Activated T-cell treated with anti-CD3 and anti-CD28 coated beads, Interleukin-2, amount 50 U/mL, for 24 hours (primary cell): ENCODE results near the gene PLBD2.

Source experiments
- DNase-seq: peaks from one replicate; pipeline ENCODE4 v3.0.0-alpha.2; 2020
- H3K27ac Mint-ChIP-seq: 2 replicates; pipeline ENCODE4 v1.8.0; 2020; ENCODE audit warnings: mild to moderate bottlenecking, mixed read lengths
- H3K27me3 Mint-ChIP-seq: 2 replicates; pipeline ENCODE4 v1.8.0; 2020; ENCODE audit warnings: mixed read lengths
- H3K36me3 Mint-ChIP-seq: 2 replicates; pipeline ENCODE4 v1.8.0; 2020; ENCODE audit warnings: low read depth, mixed read lengths
- H3K4me1 Mint-ChIP-seq: 2 replicates; pipeline ENCODE4 v1.8.0; 2020; ENCODE audit warnings: low read depth, mixed read lengths
- H3K4me3 Mint-ChIP-seq: 2 replicates; pipeline ENCODE4 v1.8.0; 2020; ENCODE audit warnings: mild to moderate bottlenecking, moderate library complexity, mixed read lengths
- H3K9me3 Mint-ChIP-seq: 2 replicates; pipeline ENCODE4 v1.8.0; 2020; ENCODE audit warnings: mixed read lengths

Gene PLBD2, protein sequence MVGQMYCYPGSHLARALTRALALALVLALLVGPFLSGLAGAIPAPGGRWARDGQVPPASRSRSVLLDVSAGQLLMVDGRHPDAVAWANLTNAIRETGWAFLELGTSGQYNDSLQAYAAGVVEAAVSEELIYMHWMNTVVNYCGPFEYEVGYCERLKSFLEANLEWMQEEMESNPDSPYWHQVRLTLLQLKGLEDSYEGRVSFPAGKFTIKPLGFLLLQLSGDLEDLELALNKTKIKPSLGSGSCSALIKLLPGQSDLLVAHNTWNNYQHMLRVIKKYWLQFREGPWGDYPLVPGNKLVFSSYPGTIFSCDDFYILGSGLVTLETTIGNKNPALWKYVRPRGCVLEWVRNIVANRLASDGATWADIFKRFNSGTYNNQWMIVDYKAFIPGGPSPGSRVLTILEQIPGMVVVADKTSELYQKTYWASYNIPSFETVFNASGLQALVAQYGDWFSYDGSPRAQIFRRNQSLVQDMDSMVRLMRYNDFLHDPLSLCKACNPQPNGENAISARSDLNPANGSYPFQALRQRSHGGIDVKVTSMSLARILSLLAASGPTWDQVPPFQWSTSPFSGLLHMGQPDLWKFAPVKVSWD

DNA sequence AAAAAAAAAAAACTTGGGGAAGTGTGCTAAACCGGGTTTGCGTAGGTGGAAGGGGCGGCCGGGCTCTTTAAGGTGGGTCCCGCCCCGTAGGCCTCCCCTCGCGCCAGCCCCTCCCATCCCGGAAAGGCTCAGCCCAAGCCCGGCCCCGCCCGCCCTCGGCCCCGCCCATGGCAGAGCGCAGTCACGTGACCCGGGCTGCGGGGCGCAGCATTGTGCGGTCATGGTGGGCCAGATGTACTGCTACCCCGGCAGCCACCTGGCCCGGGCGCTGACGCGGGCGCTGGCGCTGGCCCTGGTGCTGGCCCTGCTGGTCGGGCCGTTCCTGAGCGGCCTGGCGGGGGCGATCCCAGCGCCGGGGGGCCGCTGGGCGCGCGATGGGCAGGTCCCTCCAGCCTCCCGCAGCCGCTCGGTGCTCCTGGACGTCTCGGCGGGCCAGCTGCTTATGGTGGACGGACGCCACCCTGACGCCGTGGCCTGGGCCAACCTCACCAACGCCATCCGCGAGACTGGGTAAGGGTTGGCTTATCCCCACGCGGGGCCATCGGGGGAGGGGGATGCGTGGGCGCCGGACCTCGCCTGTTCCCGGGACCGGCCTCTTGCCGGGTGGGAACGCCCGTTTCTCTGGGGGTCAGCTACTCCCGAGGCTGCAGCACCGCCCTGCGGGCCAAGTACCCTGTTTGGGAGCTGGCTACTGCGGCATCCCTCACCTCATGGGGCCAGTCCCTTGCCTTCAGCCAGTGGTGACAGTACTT is at the start of gene PLBD2:
TSS of gene PLBD2 (plus strand) at position 207 of the 752 bp plus-strand sequence. CDS start at position 221, 14 bp downstream.
- peaks cover 13% of the 10 kb centered on the region for H3K36me3 Mint-ChIP-seq
- peak within 1 kb of the TSS; percentile 84 for H3K4me3 Mint-ChIP-seq
- peaks cover 21% of the 10 kb centered on the region for H3K4me1 Mint-ChIP-seq
- DNase-seq, result peak; percentile 94
- peak within 1 kb of the TSS; percentile 92 for H3K27ac Mint-ChIP-seq
- H3K9me3 Mint-ChIP-seq, result no peaks in the 10 kb centered on the region
- H3K27me3 Mint-ChIP-seq, result no peaks in the 10 kb centered on the region

DNA sequence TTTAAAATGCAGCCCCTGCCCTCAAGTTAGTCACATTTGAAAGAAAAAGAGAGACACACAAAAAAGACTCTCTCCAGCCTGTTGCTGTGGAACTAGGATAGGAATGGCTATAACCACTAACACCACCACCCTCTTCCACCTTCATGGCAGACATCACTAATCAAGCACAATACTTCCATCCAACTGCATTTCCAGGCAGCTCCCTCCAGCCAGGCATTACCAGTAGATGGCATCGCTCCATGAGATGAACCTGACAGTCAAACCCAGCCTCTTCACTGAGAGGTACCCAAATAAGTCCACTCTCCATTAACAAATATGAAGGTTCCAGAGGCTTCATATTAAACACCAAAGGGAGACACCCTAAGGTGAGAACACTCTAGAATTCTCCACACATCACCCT is 47.9 kb upstream of the PLBD2 start:
- Mint-ChIP-seq H3K27me3 (no peaks in the 10 kb centered on the region), H3K27ac (peak overlapping the region; percentile 42), H3K36me3 (peaks cover 81% of the 10 kb centered on the region), H3K9me3 (no peaks in the 10 kb centered on the region), H3K4me1 (no peaks in the 10 kb centered on the region), H3K4me3 (no peak overlapping the region)
- DNase-seq, result no peak

DNA sequence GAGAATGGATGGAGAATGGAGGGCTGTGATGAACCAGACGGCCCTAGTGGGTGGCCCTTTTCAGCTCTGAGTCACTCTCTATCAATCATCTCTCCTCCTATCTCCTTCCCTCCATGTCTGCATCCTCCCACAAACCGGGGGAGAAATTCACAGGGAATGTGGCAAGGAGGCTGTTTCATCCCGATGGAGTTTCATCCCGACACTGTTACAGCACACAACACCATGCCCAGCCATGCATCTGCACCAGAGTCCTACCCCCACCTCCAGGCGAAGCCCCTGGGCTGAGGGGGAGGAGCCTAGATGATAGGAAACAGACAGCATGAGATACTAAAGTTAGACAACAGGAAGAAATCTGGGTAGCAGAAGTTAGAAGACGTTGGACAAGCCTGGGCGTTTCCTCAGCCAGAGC is 44.3 kb upstream of the PLBD2 start:
- peak overlapping the region; percentile 28 for H3K27ac Mint-ChIP-seq
- peaks cover 88% of the 10 kb centered on the region for H3K36me3 Mint-ChIP-seq
- no peaks in the 10 kb centered on the region for H3K9me3 Mint-ChIP-seq
- no peaks in the 10 kb centered on the region for H3K27me3 Mint-ChIP-seq
- no peak overlapping the region for H3K4me3 Mint-ChIP-seq
- DNase-seq, result no peak
- no peaks in the 10 kb centered on the region for H3K4me1 Mint-ChIP-seq

- Mint-ChIP-seq H3K27ac (no peak overlapping the region), H3K27me3 (no peaks in the 10 kb centered on the region), H3K9me3 (no peaks in the 10 kb centered on the region), H3K36me3 (peaks cover 91% of the 10 kb centered on the region), H3K4me3 (no peak overlapping the region), H3K4me1 (no peaks in the 10 kb centered on the region)
- no peak for DNase-seq
These were observed 43.0 kb upstream of the PLBD2 start for GRCh38 chr12:113315358-113315757.

DNA sequence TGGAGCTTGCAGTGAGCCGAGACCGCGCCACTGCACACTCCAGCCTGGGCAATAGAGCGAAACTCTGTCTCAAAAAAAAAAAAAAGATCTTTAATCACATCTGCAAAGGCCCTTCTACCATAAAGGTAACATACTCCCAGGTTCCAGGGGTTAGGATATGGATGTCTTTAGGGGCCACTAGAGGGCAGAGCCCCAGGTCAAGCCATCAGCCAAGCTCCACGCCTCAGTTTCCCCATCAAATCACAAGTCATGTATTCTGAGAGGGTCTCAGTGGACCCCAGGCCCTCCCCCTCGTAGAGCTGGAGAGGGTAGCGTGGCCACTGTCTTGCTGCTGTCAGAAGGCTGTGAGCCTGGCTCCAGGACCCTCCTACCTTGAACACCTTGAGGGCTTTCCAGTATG is 42.2 kb upstream of the PLBD2 start:
- Mint-ChIP-seq H3K27me3 (no peaks in the 10 kb centered on the region), H3K27ac (no peak overlapping the region), H3K4me1 (no peaks in the 10 kb centered on the region), H3K9me3 (no peaks in the 10 kb centered on the region), H3K4me3 (no peak overlapping the region), H3K36me3 (peaks cover 91% of the 10 kb centered on the region)
- DNase-seq, result no peak

- H3K36me3 Mint-ChIP-seq, result peaks cover 89% of the 10 kb centered on the region
- DNase-seq, result no peak
- H3K27me3 Mint-ChIP-seq, result no peaks in the 10 kb centered on the region
- H3K4me1 Mint-ChIP-seq, result no peaks in the 10 kb centered on the region
- H3K27ac Mint-ChIP-seq, result no peak overlapping the region
- H3K4me3 Mint-ChIP-seq, result no peak overlapping the region
- no peaks in the 10 kb centered on the region for H3K9me3 Mint-ChIP-seq
These were observed 41.3 kb upstream of the PLBD2 start for GRCh38 chr12:113317122-113317521.

GRCh38 chr12:113318046-113318656 is 40.2 kb upstream of the PLBD2 start:
- no peak for DNase-seq
- Mint-ChIP-seq H3K27me3 (no peaks in the 10 kb centered on the region), H3K4me3 (no peak overlapping the region), H3K4me1 (no peaks in the 10 kb centered on the region), H3K9me3 (no peaks in the 10 kb centered on the region), H3K36me3 (peaks cover 89% of the 10 kb centered on the region), H3K27ac (no peak overlapping the region)

GRCh38 chr12:113318900-113319628 is 39.3 kb upstream of the PLBD2 start:
- no peak overlapping the region for H3K4me3 Mint-ChIP-seq
- peak overlapping the region; percentile 61 for H3K27ac Mint-ChIP-seq
- no peaks in the 10 kb centered on the region for H3K27me3 Mint-ChIP-seq
- peaks cover 88% of the 10 kb centered on the region for H3K36me3 Mint-ChIP-seq
- no peaks in the 10 kb centered on the region for H3K9me3 Mint-ChIP-seq
- no peak for DNase-seq
- H3K4me1 Mint-ChIP-seq, result peaks cover 4% of the 10 kb centered on the region

DNA sequence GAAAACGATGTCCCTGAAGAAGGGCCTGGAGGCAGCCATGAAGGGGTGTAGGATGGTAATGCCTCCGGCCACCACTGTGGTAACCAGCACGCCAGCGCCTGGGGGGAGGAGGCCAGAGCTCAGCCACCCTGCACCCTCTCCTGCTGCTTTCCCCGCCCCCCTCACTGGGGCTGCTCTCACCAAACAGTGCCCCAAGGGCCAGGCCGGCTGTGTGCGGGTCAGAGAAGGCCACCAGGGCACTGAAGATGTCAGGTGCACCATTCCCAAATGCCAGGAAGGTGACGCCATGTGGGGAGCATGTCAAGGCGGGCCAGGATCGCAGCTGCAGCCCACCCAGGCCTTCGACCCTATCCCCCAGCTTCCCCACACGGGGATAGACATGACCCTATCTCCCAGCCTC is 38.0 kb upstream of the PLBD2 start:
- Mint-ChIP-seq H3K4me1 (peaks cover 9% of the 10 kb centered on the region), H3K9me3 (no peaks in the 10 kb centered on the region), H3K27me3 (no peaks in the 10 kb centered on the region), H3K36me3 (peaks cover 82% of the 10 kb centered on the region), H3K27ac (no peak overlapping the region), H3K4me3 (no peak overlapping the region)
- DNase-seq, result no peak

GRCh38 chr12:113322343-113322742 is 36.0 kb upstream of the PLBD2 start:
- Mint-ChIP-seq H3K9me3 (no peaks in the 10 kb centered on the region), H3K4me3 (no peak overlapping the region), H3K36me3 (peaks cover 79% of the 10 kb centered on the region), H3K27ac (peak overlapping the region; percentile 54), H3K4me1 (peaks cover 20% of the 10 kb centered on the region), H3K27me3 (no peaks in the 10 kb centered on the region)
- no peak for DNase-seq

GRCh38 chr12:113325916-113326315 is 32.5 kb upstream of the PLBD2 start:
- Mint-ChIP-seq H3K27ac (no peak overlapping the region), H3K4me1 (peaks cover 34% of the 10 kb centered on the region), H3K36me3 (peaks cover 69% of the 10 kb centered on the region), H3K27me3 (no peaks in the 10 kb centered on the region), H3K4me3 (no peak overlapping the region), H3K9me3 (no peaks in the 10 kb centered on the region)
- DNase-seq, result no peak

DNA sequence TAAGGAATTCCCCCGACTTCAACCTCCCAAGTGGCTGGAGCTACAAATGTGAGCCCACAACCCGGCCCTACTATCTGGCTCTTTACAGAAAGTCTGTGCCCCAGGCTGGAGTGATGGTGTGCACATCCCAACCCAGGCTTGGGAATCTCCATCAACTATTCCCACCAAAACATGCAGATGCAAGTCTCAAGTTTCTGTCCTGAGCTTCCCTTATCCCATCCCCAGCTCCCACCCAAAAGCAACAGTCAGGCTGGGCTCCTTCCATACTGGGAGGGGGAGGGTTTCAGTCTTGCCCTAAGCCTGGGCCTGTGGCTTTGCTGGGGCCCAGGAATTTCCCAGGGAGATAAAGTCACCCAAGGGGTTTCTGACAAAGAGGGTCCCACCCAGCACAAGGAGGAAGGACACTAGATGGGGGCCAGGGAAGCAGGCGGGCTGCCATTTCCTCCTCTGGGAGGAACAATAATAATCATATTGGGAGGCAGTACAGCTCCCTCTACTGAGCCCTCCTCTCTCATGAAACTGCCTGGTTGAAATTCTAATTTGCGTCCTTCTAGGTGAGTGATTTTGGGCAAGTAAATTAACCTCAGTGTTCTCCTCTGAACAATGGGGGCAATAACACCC is 31.5 kb upstream of the PLBD2 start:
- no peak for DNase-seq

GRCh38 chr12:113328368-113328889 is 30.0 kb upstream of the PLBD2 start:
- no peaks in the 10 kb centered on the region for H3K9me3 Mint-ChIP-seq
- peak overlapping the region; percentile 61 for H3K27ac Mint-ChIP-seq
- no peaks in the 10 kb centered on the region for H3K27me3 Mint-ChIP-seq
- H3K4me1 Mint-ChIP-seq, result peaks cover 52% of the 10 kb centered on the region
- DNase-seq, result no peak
- no peak overlapping the region for H3K4me3 Mint-ChIP-seq
- peaks cover 64% of the 10 kb centered on the region for H3K36me3 Mint-ChIP-seq

More for the DNA sequence above, 31.5 kb upstream of the PLBD2 start:
- no peaks in the 10 kb centered on the region for H3K27me3 Mint-ChIP-seq
- no peak overlapping the region for H3K4me3 Mint-ChIP-seq
- H3K4me1 Mint-ChIP-seq, result peaks cover 39% of the 10 kb centered on the region
- H3K27ac Mint-ChIP-seq, result peak overlapping the region; percentile 50
- H3K9me3 Mint-ChIP-seq, result no peaks in the 10 kb centered on the region
- peaks cover 68% of the 10 kb centered on the region for H3K36me3 Mint-ChIP-seq
